ENCODE results near the gene TIMM21. TPM values are rescaled to one million over a fixed set of nuclear protein-coding genes. Genes with fewer than 3 reads are reported as not detected.

Gene TIMM21
- total and polyA plus RNA-seq, 4 donors, result 12.6 to 26.1 (median 22.8) TPM

DNA sequence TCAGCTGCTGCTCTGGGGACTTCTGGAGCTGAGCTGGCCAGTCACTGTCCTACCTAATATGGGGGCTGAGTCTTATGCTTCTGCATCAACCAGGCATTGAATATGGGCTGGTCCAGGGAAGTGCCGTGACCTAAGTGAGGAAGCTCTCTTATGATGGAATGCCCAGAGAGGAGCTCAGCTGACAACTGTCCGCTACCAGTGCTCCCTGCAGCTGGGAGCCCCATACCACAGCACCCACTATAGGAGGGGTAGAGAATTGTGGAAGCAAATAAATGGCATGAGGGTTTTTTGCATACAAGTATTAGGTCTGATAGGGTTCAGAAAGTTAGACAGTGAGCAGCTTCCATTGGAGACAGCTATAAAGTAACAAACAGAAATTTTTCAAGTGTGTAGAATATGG lies 4.5 kb downstream of the TIMM21 start:
- TF ChIP-seq, protein P1, sequence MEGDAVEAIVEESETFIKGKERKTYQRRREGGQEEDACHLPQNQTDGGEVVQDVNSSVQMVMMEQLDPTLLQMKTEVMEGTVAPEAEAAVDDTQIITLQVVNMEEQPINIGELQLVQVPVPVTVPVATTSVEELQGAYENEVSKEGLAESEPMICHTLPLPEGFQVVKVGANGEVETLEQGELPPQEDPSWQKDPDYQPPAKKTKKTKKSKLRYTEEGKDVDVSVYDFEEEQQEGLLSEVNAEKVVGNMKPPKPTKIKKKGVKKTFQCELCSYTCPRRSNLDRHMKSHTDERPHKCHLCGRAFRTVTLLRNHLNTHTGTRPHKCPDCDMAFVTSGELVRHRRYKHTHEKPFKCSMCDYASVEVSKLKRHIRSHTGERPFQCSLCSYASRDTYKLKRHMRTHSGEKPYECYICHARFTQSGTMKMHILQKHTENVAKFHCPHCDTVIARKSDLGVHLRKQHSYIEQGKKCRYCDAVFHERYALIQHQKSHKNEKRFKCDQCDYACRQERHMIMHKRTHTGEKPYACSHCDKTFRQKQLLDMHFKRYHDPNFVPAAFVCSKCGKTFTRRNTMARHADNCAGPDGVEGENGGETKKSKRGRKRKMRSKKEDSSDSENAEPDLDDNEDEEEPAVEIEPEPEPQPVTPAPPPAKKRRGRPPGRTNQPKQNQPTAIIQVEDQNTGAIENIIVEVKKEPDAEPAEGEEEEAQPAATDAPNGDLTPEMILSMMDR (IDR thresholded peaks at IDR 0.05; ENCODE audit: control extremely low read depth, extremely low read depth), result no peak
- H3K9ac ChIP-seq (ENCODE audit: insufficient read depth in 1 of 2, low read length in 2 of 2), result no peak overlapping the region
- peaks cover 8 to 18% (median 16%) of the 10 kb centered on the region in 4 donors for H3K36me3 ChIP-seq (ENCODE audit: control insufficient read depth in 4 of 4, insufficient read depth in 4 of 4, low read length in 4 of 4)
- no peak overlapping the region for H3K27ac ChIP-seq (ENCODE audit: low read depth in 1 of 2, low read length in 1 of 2)
- WGBS, 2 donors, result 87 to 93% methylated on average over 2 of the region's 2 CpGs
- no peaks in the 10 kb centered on the region for H3K27me3 ChIP-seq (ENCODE audit: control insufficient read depth in 3 of 3, insufficient read depth in 3 of 3, low read length in 2 of 3)
- DNase-seq (no peak), ATAC-seq (ENCODE audit: insufficient read depth, low FRiP score) (no peak)
- peaks cover 7 to 15% (median 12%) of the 10 kb centered on the region in 5 donors for H3K4me1 ChIP-seq (ENCODE audit: control insufficient read depth in 5 of 5, insufficient read depth in 5 of 5, low read length in 5 of 5)
- no peaks in the 10 kb centered on the region for H3K9me3 ChIP-seq (ENCODE audit: control insufficient read depth in 4 of 4, insufficient read depth in 3 of 4, low read length in 3 of 4)
- H3K4me3 ChIP-seq, result no peak overlapping the region

DNA sequence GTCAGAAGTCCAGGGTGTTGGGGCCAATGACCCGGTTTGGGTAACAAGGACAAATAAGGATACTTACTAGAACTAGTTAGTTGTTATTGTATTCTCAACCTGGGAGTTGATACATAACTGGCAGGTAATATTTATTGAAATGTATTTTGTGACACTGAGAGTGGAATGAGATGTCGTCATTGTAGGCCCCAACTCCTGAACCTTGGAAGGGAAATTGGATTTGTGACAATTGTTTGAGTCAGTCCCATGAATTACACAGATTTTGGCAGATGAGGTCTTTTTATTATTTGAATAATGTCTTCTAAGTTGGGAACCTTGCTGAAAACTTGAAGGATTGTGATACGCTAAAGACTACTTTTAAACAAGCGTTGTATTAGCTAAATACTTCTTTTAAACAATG lies 5.1 kb downstream of the TIMM21 start:
- H3K27ac ChIP-seq (ENCODE audit: low read depth in 1 of 2, low read length in 1 of 2), result no peak overlapping the region
- peaks cover 11 to 22% (median 18%) of the 10 kb centered on the region in 4 donors for H3K36me3 ChIP-seq (ENCODE audit: control insufficient read depth in 4 of 4, insufficient read depth in 4 of 4, low read length in 4 of 4)
- no peak for DNase-seq
- no peak for ATAC-seq (ENCODE audit: insufficient read depth, low FRiP score)
- no peaks in the 10 kb centered on the region for H3K9me3 ChIP-seq (ENCODE audit: control insufficient read depth in 4 of 4, insufficient read depth in 3 of 4, low read length in 3 of 4)
- no peak overlapping the region for H3K9ac ChIP-seq (ENCODE audit: insufficient read depth in 1 of 2, low read length in 2 of 2)
- WGBS, 2 donors, result 95% methylated on average over 4 of the region's 4 CpGs
- H3K27me3 ChIP-seq (ENCODE audit: control insufficient read depth in 3 of 3, insufficient read depth in 3 of 3, low read length in 2 of 3), result no peaks in the 10 kb centered on the region
- H3K4me1 ChIP-seq (ENCODE audit: control insufficient read depth in 5 of 5, insufficient read depth in 5 of 5, low read length in 5 of 5), result peaks cover 7 to 15% (median 12%) of the 10 kb centered on the region in 5 donors
- H3K4me3 ChIP-seq, result no peak overlapping the region
- TF ChIP-seq, protein P1 (IDR thresholded peaks at IDR 0.05; ENCODE audit: control extremely low read depth, extremely low read depth), result no peak

DNA sequence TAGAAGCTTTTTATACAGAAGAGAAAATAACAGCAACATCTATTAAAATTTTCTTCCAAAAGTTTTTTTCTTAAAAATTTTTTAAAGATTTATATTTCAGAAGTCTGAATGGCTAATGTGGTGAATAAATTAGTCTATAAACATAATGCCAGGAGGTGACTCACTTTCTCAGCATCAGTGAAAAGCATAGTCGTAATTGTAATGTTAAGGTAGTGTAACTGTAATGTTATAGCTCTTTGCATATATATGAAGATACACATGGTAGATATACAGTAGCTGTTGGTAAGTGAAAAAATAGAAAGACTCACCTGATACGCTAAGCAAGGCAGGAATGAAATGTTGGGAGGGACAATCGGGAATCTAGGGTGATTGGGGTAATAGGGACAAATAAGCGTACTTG lies 5.5 kb downstream of the TIMM21 start:
- TF ChIP-seq, protein P1 (IDR thresholded peaks at IDR 0.05; ENCODE audit: control extremely low read depth, extremely low read depth), result no peak
- Histone ChIP-seq H3K27me3 (ENCODE audit: control insufficient read depth in 3 of 3, insufficient read depth in 3 of 3, low read length in 2 of 3) (no peaks in the 10 kb centered on the region), H3K9ac (ENCODE audit: insufficient read depth in 1 of 2, low read length in 2 of 2) (no peak overlapping the region), H3K4me1 (ENCODE audit: control insufficient read depth in 5 of 5, insufficient read depth in 5 of 5, low read length in 5 of 5) (peaks cover 7 to 15% (median 12%) of the 10 kb centered on the region in 5 donors), H3K4me3 (no peak overlapping the region), H3K9me3 (ENCODE audit: control insufficient read depth in 4 of 4, insufficient read depth in 3 of 4, low read length in 3 of 4) (no peaks in the 10 kb centered on the region), H3K36me3 (ENCODE audit: control insufficient read depth in 4 of 4, insufficient read depth in 4 of 4, low read length in 4 of 4) (peaks cover 12 to 22% (median 19%) of the 10 kb centered on the region in 4 donors), H3K27ac (ENCODE audit: low read depth in 1 of 2, low read length in 1 of 2) (no peak overlapping the region)
- 95 to 98% methylated on average over 4 of the region's 4 CpGs for WGBS, 2 donors
- DNase-seq (no peak), ATAC-seq (ENCODE audit: insufficient read depth, low FRiP score) (no peak)

DNA sequence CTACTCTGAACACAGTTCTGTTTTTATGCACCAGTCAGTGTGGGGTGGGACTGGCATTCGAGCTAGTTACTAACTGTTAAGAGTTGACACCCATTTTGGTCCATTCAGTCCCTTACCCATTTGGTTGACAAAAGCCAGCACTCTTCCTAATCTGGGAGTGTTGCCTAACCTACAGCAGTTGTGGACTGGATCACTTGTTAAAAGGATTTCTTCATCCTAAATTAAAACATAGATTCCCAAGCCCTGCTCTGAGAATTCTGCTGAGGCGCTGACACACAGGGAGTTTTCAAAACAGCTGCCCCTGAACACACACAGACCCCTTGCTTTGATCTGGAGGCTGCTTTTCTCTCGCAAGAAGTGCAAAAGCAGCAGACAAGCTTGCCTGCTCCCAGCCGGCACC lies 6.4 kb downstream of the TIMM21 start:
- no peak overlapping the region for H3K4me3 ChIP-seq
- H3K9me3 ChIP-seq (ENCODE audit: control insufficient read depth in 4 of 4, insufficient read depth in 3 of 4, low read length in 3 of 4), result no peaks in the 10 kb centered on the region
- TF ChIP-seq, protein P1 (IDR thresholded peaks at IDR 0.05; ENCODE audit: control extremely low read depth, extremely low read depth), result no peak
- no peak for DNase-seq
- H3K27ac ChIP-seq (ENCODE audit: low read depth in 1 of 2, low read length in 1 of 2), result no peak overlapping the region
- 95 to 99% methylated on average over 4 of the region's 4 CpGs for WGBS, 2 donors
- peaks cover under 1 to 13% (median 6%) of the 10 kb centered on the region in 5 donors for H3K4me1 ChIP-seq (ENCODE audit: control insufficient read depth in 5 of 5, insufficient read depth in 5 of 5, low read length in 5 of 5)
- peaks cover 12 to 28% (median 24%) of the 10 kb centered on the region in 4 donors for H3K36me3 ChIP-seq (ENCODE audit: control insufficient read depth in 4 of 4, insufficient read depth in 4 of 4, low read length in 4 of 4)
- no peaks in the 10 kb centered on the region for H3K27me3 ChIP-seq (ENCODE audit: control insufficient read depth in 3 of 3, insufficient read depth in 3 of 3, low read length in 2 of 3)
- no peak overlapping the region for H3K9ac ChIP-seq (ENCODE audit: insufficient read depth in 1 of 2, low read length in 2 of 2)
- ATAC-seq (ENCODE audit: insufficient read depth, low FRiP score), result no peak

Measured in lung (tissue), 12 donors.